ENCODE data around the gene TNFRSF9. TPM values are rescaled to one million over a fixed set of nuclear protein-coding genes. Genes with fewer than 3 reads are reported as not detected.

The TNFRSF9 gene
- total RNA-seq, 1 experiment from 2014 or later = not detected

GRCh38 chr1:7967651-7968050 lies 27.0 kb upstream of the TNFRSF9 start:
- H3K9me3 ChIP-seq (ENCODE audit: control insufficient read depth, low read depth, low read length) = no peaks in the 10 kb centered on the region
- no peak overlapping the region for H3K14ac ChIP-seq (ENCODE audit: insufficient read depth, low read length)
- H3K79me1 ChIP-seq (ENCODE audit: insufficient read depth, low read depth, low read length, poor library complexity, severe bottlenecking) = peaks cover 6% of the 10 kb centered on the region
- no peak overlapping the region for H3K27ac ChIP-seq (ENCODE audit: insufficient read length, low read depth, low read length)
- no peak overlapping the region for H2AFZ ChIP-seq (ENCODE audit: low read length)
- H3K9ac ChIP-seq (ENCODE audit: extremely low read depth, insufficient read length, low read length) = no peak overlapping the region
- no peak overlapping the region for H3K4me3 Mint-ChIP-seq
- H3K27me3 Mint-ChIP-seq (ENCODE audit: low read depth) = no peaks in the 10 kb centered on the region
- H3K23ac ChIP-seq (ENCODE audit: insufficient read length, low read depth, low read length) = no peak overlapping the region
- no peak overlapping the region for H4K5ac ChIP-seq (ENCODE audit: insufficient read length, low read depth, low read length)
- no peak overlapping the region for H2BK12ac ChIP-seq (ENCODE audit: insufficient read length, low read depth, low read length)
- no peak overlapping the region for H2BK20ac ChIP-seq (ENCODE audit: low read depth, low read length, poor library complexity, severe bottlenecking)
- WGBS (ENCODE audit: extremely low coverage, insufficient read length, low lambda C conversion rate) = no CpG with 5 or more reads among the region's 4 CpGs
- H2BK15ac ChIP-seq (ENCODE audit: low read depth, low read length) = no peak overlapping the region
- no peak overlapping the region for H2BK5ac ChIP-seq (ENCODE audit: insufficient read length, low read length)
- H3K27me3 ChIP-seq (ENCODE audit: insufficient read depth, low read length) = no peaks in the 10 kb centered on the region
- H3K18ac ChIP-seq (ENCODE audit: insufficient read length, low read depth, low read length) = no peak overlapping the region
- no peaks in the 10 kb centered on the region for H3K9me3 Mint-ChIP-seq
- H3K36me3 Mint-ChIP-seq (ENCODE audit: insufficient read depth in 1 of 3, low read depth in 3 of 3) = peaks cover 69 to 85% (median 85%) of the 10 kb centered on the region in 3 experiments
- H3T11ph ChIP-seq (ENCODE audit: low read length) = no peak overlapping the region
- no peak overlapping the region for H4K8ac ChIP-seq (replicated peaks; ENCODE audit: insufficient read length, low read depth, low read length)
- no peak overlapping the region for H3K4ac ChIP-seq (ENCODE audit: low read depth, low read length)
- DNase-seq = no peak
- H3K4me1 ChIP-seq (ENCODE audit: insufficient read depth, low read length) = no peaks in the 10 kb centered on the region
- H3K27ac Mint-ChIP-seq = no peak overlapping the region; a peak in 1 of 7 replicates
- H3K56ac ChIP-seq (ENCODE audit: insufficient read length, low read depth, low read length) = no peak overlapping the region
- H3K23me2 ChIP-seq (ENCODE audit: insufficient read length, low read depth, low read length, poor library complexity, severe bottlenecking) = no peaks in the 10 kb centered on the region
- no peak overlapping the region for H2BK120ac ChIP-seq (ENCODE audit: low read depth, low read length, poor library complexity, severe bottlenecking)
- no peaks in the 10 kb centered on the region for H4K20me1 ChIP-seq (ENCODE audit: control insufficient read depth, insufficient read depth, insufficient read length)
- H4K91ac ChIP-seq (ENCODE audit: insufficient read length, low read depth, low read length) = no peak overlapping the region
- TF ChIP-seq CTCF (conservative IDR thresholded peaks at IDR 0.05) = no peak
- no peak overlapping the region for H2AK5ac ChIP-seq (ENCODE audit: insufficient read length, low read length)
- no peak overlapping the region for H3K4me2 ChIP-seq (ENCODE audit: insufficient read depth, insufficient read length, low read length)
- H3K4me1 Mint-ChIP-seq = peaks cover 3% of the 10 kb centered on the region in 2 experiments
- peaks cover 2% of the 10 kb centered on the region for H3K79me2 ChIP-seq (ENCODE audit: insufficient read depth, low read length)
